Upper lobe of left lung (tissue), 6 donors: ENCODE measurements around the gene PARD3B. TPM values are rescaled to one million over a fixed set of nuclear protein-coding genes. Genes with fewer than 3 reads are reported as not detected.

Experiments
- ATAC-seq, 2 donors: fragments of 200-7000 bp; cut with Tn5 transposase; one replicate each; pipeline ENCODE4 v1.9.1; 2022; ENCODE audit warnings: mild to moderate bottlenecking in 2 of 2, moderate library complexity in 2 of 2; ENCODE audit not compliant: low FRiP score in 2 of 2
- DNase-seq, 2 donors: peaks; one replicate each; pipeline ENCODE4 v3.0.0-alpha.2; 2019 to 2020
- H3K27ac ChIP-seq, 4 donors: fragments of 200-600 bp; sonication (generic); one replicate each; pipeline ENCODE4 v1.5.1; 2016 to 2019
- H3K27me3 ChIP-seq, 4 donors: fragments of 200-600 bp; sonication (generic); one replicate each; pipeline ENCODE4 v1.5.1; 2017 to 2019
- H3K36me3 ChIP-seq, 4 donors: fragments of 200-600 bp; sonication (generic); one replicate each; pipeline ENCODE4 v1.5.1; 2016 to 2019
- H3K4me1 ChIP-seq, 4 donors: fragments of 200-600 bp; sonication (generic); one replicate each; pipeline ENCODE4 v1.5.1; 2018 to 2019
- H3K4me3 ChIP-seq, 4 donors: fragments of 200-600 bp; sonication (generic); one replicate each; pipeline ENCODE4 v1.5.1; 2017 to 2019; ENCODE audit warnings: mild to moderate bottlenecking in 2 of 4, moderate library complexity in 1 of 4
- H3K9me3 ChIP-seq, 4 donors: fragments of 200-600 bp; sonication (generic); one replicate each; pipeline ENCODE4 v1.5.1; 2018 to 2019
- CTCF ChIP-seq, 6 experiments: fragments of 450-650 bp in 4 of 6; fragments of 200-600 bp in 2 of 6; sonication (generic) in 2 of 6; IDR thresholded peaks; one replicate each; pipeline ENCODE4 v1.5.1; 2016 to 2019; ENCODE audit warnings: antibody characterized with exemption in 6 of 6
- EP300 ChIP-seq, 4 donors: sonication (generic); formaldehyde crosslinking; IDR thresholded peaks; one replicate each; pipeline ENCODE4 v1.5.1; 2017; ENCODE audit warnings: antibody characterized with exemption in 4 of 4, control low read depth in 2 of 4
- POLR2A ChIP-seq, 4 donors: fragments of 450-650 bp; IDR thresholded peaks; one replicate each; pipeline ENCODE4 v1.5.1; 2016 to 2017; ENCODE audit warnings: antibody characterized with exemption in 4 of 4, mild to moderate bottlenecking in 2 of 4
- POLR2AphosphoS5 ChIP-seq, 2 donors: sonication (generic); formaldehyde crosslinking; IDR thresholded peaks; one replicate each; pipeline ENCODE4 v1.5.1; 2017; ENCODE audit warnings: antibody characterized with exemption in 2 of 2
- WGBS, 2 donors: methylation state at CpG; one replicate each; pipeline ENCODE4 v1.1.5; 2017 to 2018; 5-methylcytosine and 5-hydroxymethylcytosine counted together
- total RNA-seq, 6 donors: library from RNA; depleted of rRNA in 4 of 6; stranded (reverse); fragments of >200 nt in 4 of 6; gene quantifications; one replicate each; pipeline versions ENCODE4 v1.1.0 to v1.2.1, GENCODE V29; 2016 to 2021
- donor health status: DM: no; HTN: no; CAD: no; lungs with moderate emphysema.
- donor health status: DM: no; HTN: yes; CAD: no; lungs with severe emphysema.

The PARD3B gene
- total RNA-seq, 6 donors from 2014 or later = 17.8 to 44.9 (median 24.2) TPM

GRCh38 chr2:204834716-204835384 is 289.6 kb downstream of the PARD3B start:
- H3K36me3 ChIP-seq = no peaks in the 10 kb centered on the region
- TF ChIP-seq POLR2A (IDR thresholded peaks at IDR 0.05) = no peak
- no peak for TF ChIP-seq POLR2AphosphoS5 (IDR thresholded peaks at IDR 0.05)
- no peak for TF ChIP-seq CTCF (IDR thresholded peaks at IDR 0.05)
- no peak for TF ChIP-seq EP300 (IDR thresholded peaks at IDR 0.05)
- no peak for DNase-seq
- 94 to 95% methylated on average over 3 of the region's 3 CpGs for WGBS, 2 donors
- ATAC-seq = no peak
- no peaks in the 10 kb centered on the region for H3K27me3 ChIP-seq
- no peaks in the 10 kb centered on the region for H3K4me1 ChIP-seq
- H3K4me3 ChIP-seq = no peak overlapping the region
- no peak overlapping the region for H3K27ac ChIP-seq
- no peaks in the 10 kb centered on the region for H3K9me3 ChIP-seq

- Histone ChIP-seq H3K27ac (no peak overlapping the region), H3K4me1 (no peaks in the 10 kb centered on the region), H3K4me3 (no peak overlapping the region), H3K27me3 (no peaks in the 10 kb centered on the region), H3K9me3 (no peaks in the 10 kb centered on the region), H3K36me3 (no peaks in the 10 kb centered on the region)
- DNase-seq (no peak), ATAC-seq (no peak)
- WGBS, 2 donors = 86 to 89% methylated on average over 3 of the region's 3 CpGs
- TF ChIP-seq EP300 (IDR thresholded peaks at IDR 0.05) = no peak
- TF ChIP-seq CTCF (IDR thresholded peaks at IDR 0.05) = no peak
- TF ChIP-seq POLR2A (IDR thresholded peaks at IDR 0.05) = no peak
- TF ChIP-seq POLR2AphosphoS5 (IDR thresholded peaks at IDR 0.05) = no peak
Measured at GRCh38 chr2:204835786-204836185, 290.5 kb downstream of the PARD3B start.

GRCh38 chr2:204840504-204840903 is 295.2 kb downstream of the PARD3B start:
- H3K36me3 ChIP-seq = no peaks in the 10 kb centered on the region
- no peak for DNase-seq
- WGBS, 2 donors = 83 to 89% methylated on average over 5 of the region's 5 CpGs
- H3K9me3 ChIP-seq = no peaks in the 10 kb centered on the region
- H3K4me3 ChIP-seq = no peak overlapping the region
- no peaks in the 10 kb centered on the region for H3K27me3 ChIP-seq
- H3K4me1 ChIP-seq = peaks cover 0 to 3% (median 0%) of the 10 kb centered on the region in 4 donors
- H3K27ac ChIP-seq = no peak overlapping the region
- TF ChIP-seq EP300 (IDR thresholded peaks at IDR 0.05) (no peak), POLR2AphosphoS5 (IDR thresholded peaks at IDR 0.05) (no peak), CTCF (IDR thresholded peaks at IDR 0.05) (no peak), POLR2A (IDR thresholded peaks at IDR 0.05) (no peak)
- no peak for ATAC-seq

GRCh38 chr2:204842068-204842467 is 296.8 kb downstream of the PARD3B start:
- Histone ChIP-seq H3K27ac (no peak overlapping the region), H3K36me3 (no peaks in the 10 kb centered on the region), H3K9me3 (no peaks in the 10 kb centered on the region), H3K27me3 (no peaks in the 10 kb centered on the region), H3K4me3 (no peak overlapping the region), H3K4me1 (peaks cover 0 to 3% (median 0%) of the 10 kb centered on the region in 4 donors)
- ATAC-seq (no peak), DNase-seq (no peak)
- TF ChIP-seq POLR2AphosphoS5 (IDR thresholded peaks at IDR 0.05) (no peak), CTCF (IDR thresholded peaks at IDR 0.05) (no peak), POLR2A (IDR thresholded peaks at IDR 0.05) (no peak), EP300 (IDR thresholded peaks at IDR 0.05) (no peak)
- 93 to 98% methylated on average over 1 of the region's 1 CpG for WGBS, 2 donors
